ENCODE results near the gene SACM1L. TPM values are rescaled to one million over a fixed set of nuclear protein-coding genes. Genes with fewer than 3 reads are reported as not detected.

The SACM1L gene
- total and polyA plus RNA-seq, 2 of the 4 experiments (the other 2 are of a cell fraction) = 19.0 to 40.9 TPM

DNA sequence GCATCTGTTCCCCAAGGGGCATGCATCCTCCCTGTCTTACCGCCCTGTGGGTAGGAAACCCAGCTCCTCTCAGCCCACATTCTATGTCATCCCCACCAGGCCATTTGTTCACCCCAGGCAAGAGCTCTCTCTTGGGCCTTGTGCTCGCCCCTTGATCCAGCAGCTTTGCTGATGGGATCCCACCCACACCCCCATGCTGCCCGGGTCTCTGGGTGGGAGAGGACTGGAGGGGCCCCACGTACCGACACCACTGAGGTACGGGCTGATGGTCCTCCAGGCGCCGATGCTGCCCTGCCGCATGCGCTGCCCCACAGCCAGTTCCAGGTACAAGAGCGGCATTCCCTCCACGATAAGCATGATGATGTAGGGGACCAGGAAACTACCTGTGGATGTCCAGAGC lies 92.6 kb downstream of the SACM1L start:
- Histone ChIP-seq H3K4ac (ENCODE audit: low read depth, low read length) (no peak overlapping the region), H2AK5ac (ENCODE audit: low read depth, low read length) (no peak overlapping the region), H2BK20ac (ENCODE audit: low read depth, low read length) (no peak overlapping the region), H4K5ac (ENCODE audit: low read depth, low read length) (no peak overlapping the region), H3K9ac (ENCODE audit: low read depth, low read length) (no peak overlapping the region), H3K36me3 (ENCODE audit: control insufficient read depth, insufficient read depth, low read length) (no peaks in the 10 kb centered on the region), H2BK5ac (ENCODE audit: low read depth, low read length, poor library complexity, severe bottlenecking) (no peak overlapping the region), H3K79me1 (ENCODE audit: low read depth in 1 of 2, low read length in 2 of 2) (no peaks in the 10 kb centered on the region), H2AK9ac (replicated peaks; ENCODE audit: low read depth, low read length, poor library complexity) (no peak overlapping the region), H3K9me1 (ENCODE audit: insufficient read depth, low read length) (no peaks in the 10 kb centered on the region), H3K4me3 (ENCODE audit: insufficient read depth, low read depth, low read length) (no peak overlapping the region), H2BK15ac (ENCODE audit: low read depth, low read length) (no peak overlapping the region), H4K8ac (ENCODE audit: low read depth in 2 of 2, low read length in 2 of 2) (no peak overlapping the region), H3K4me1 (ENCODE audit: control insufficient read depth, insufficient read depth, low read length) (no peaks in the 10 kb centered on the region), H3K14ac (replicated peaks; ENCODE audit: low read depth, low read length) (no peak overlapping the region), H3K18ac (ENCODE audit: low read depth, low read length) (no peak overlapping the region), H3K56ac (ENCODE audit: extremely low read depth, insufficient read depth, low read length) (no peak overlapping the region), H4K20me1 (ENCODE audit: insufficient read depth, low read length) (no peaks in the 10 kb centered on the region), H4K91ac (ENCODE audit: insufficient read depth, low read depth, low read length) (no peak overlapping the region), H2AFZ (replicated peaks; ENCODE audit: low read length, poor library complexity) (no peak overlapping the region), H3K27ac (ENCODE audit: insufficient read depth, low read length) (no peak overlapping the region), H3K23ac (ENCODE audit: low read depth, low read length) (no peak overlapping the region), H2BK120ac (ENCODE audit: low read depth, low read length) (no peak overlapping the region), H3K9me3 (ENCODE audit: control insufficient read depth, insufficient read depth, low read length) (peaks cover 7% of the 10 kb centered on the region), H3K27me3 (ENCODE audit: control insufficient read depth, insufficient read depth, low read length) (peaks cover 66% of the 10 kb centered on the region), H3K4me2 (ENCODE audit: low read depth, low read length) (no peak overlapping the region)
- BruUV-seq (replicated peaks) = no TSS peak
- intact Hi-C loops (cut with micrococcal nuclease) (no loop called here), dilution Hi-C loops (cut with HindIII; ENCODE audit: low sequenced_read_pairs, unreplicated experiment) (no loop called here), in situ Hi-C loops (cut with MboI; ENCODE audit: low sequenced_read_pairs) (no loop called here)
- WGBS, 2 experiments (ENCODE audit: extremely low coverage in 2 of 2, insufficient read length in 1 of 2) = no CpG with 5 or more reads among the region's 12 CpGs
- ATAC-seq (ENCODE audit: low read depth) = no peak
- ChIA-PET POLR2A (ENCODE audit: unreplicated experiment) (no interaction called here), CTCF (no interaction called here)
- TF ChIP-seq MAZ (IDR thresholded peaks at IDR 0.05; ENCODE audit: borderline replicate concordance, low read depth, low read length) (no peak), CHD1 (IDR thresholded peaks at IDR 0.05; ENCODE audit: low read depth, low read length) (no peak), RFX5 (IDR thresholded peaks at IDR 0.05; ENCODE audit: low read depth, low read length) (no peak), MAFK (IDR thresholded peaks at IDR 0.05; ENCODE audit: low read depth, low read length) (no peak), CEBPB (IDR thresholded peaks at IDR 0.05; ENCODE audit: low read depth, low read length) (no peak), MXI1 (IDR thresholded peaks at IDR 0.05; ENCODE audit: borderline replicate concordance, low read depth, low read length) (no peak), RAD21 (IDR thresholded peaks at IDR 0.05; ENCODE audit: low read length) (no peak), RCOR1 (IDR thresholded peaks at IDR 0.05; ENCODE audit: insufficient replicate concordance, low read length) (no peak), FOS (IDR thresholded peaks at IDR 0.05; ENCODE audit: low read depth, low read length) (no peak), NFE2L2 (IDR thresholded peaks at IDR 0.05; ENCODE audit: low read depth, low read length) (no peak), BHLHE40 (IDR thresholded peaks at IDR 0.05; ENCODE audit: low read depth, low read length) (no peak), POLR2A (IDR thresholded peaks at IDR 0.05; ENCODE audit: low read depth, low read length) (no peak), SMC3 (IDR thresholded peaks at IDR 0.05; ENCODE audit: low read depth, low read length) (no peak)
- TF ChIP-seq, protein P1, sequence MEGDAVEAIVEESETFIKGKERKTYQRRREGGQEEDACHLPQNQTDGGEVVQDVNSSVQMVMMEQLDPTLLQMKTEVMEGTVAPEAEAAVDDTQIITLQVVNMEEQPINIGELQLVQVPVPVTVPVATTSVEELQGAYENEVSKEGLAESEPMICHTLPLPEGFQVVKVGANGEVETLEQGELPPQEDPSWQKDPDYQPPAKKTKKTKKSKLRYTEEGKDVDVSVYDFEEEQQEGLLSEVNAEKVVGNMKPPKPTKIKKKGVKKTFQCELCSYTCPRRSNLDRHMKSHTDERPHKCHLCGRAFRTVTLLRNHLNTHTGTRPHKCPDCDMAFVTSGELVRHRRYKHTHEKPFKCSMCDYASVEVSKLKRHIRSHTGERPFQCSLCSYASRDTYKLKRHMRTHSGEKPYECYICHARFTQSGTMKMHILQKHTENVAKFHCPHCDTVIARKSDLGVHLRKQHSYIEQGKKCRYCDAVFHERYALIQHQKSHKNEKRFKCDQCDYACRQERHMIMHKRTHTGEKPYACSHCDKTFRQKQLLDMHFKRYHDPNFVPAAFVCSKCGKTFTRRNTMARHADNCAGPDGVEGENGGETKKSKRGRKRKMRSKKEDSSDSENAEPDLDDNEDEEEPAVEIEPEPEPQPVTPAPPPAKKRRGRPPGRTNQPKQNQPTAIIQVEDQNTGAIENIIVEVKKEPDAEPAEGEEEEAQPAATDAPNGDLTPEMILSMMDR (conservative IDR thresholded peaks at IDR 0.05; ENCODE audit: low read depth, low read length) = no peak
- TF ChIP-seq, protein P2, sequence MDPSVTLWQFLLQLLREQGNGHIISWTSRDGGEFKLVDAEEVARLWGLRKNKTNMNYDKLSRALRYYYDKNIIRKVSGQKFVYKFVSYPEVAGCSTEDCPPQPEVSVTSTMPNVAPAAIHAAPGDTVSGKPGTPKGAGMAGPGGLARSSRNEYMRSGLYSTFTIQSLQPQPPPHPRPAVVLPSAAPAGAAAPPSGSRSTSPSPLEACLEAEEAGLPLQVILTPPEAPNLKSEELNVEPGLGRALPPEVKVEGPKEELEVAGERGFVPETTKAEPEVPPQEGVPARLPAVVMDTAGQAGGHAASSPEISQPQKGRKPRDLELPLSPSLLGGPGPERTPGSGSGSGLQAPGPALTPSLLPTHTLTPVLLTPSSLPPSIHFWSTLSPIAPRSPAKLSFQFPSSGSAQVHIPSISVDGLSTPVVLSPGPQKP (IDR thresholded peaks at IDR 0.05; ENCODE audit: borderline replicate concordance, low read depth, low read length) = no peak
- TF ChIP-seq, protein P3, sequence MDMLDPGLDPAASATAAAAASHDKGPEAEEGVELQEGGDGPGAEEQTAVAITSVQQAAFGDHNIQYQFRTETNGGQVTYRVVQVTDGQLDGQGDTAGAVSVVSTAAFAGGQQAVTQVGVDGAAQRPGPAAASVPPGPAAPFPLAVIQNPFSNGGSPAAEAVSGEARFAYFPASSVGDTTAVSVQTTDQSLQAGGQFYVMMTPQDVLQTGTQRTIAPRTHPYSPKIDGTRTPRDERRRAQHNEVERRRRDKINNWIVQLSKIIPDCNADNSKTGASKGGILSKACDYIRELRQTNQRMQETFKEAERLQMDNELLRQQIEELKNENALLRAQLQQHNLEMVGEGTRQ (IDR thresholded peaks at IDR 0.05; ENCODE audit: low read depth, low read length) = no peak
- no peak for DNase-seq

All from IMR-90 (cell line).